Skeletal muscle satellite cell (primary cell): ENCODE data around the gene NFIB.

Source experiments
- H3K27me3 ChIP-seq: 2 replicates; pipeline ENCODE4 v1.7.0; 2013; ENCODE audit warnings: low read length; ENCODE audit not compliant: control insufficient read depth, insufficient read depth
- H3K36me3 ChIP-seq: 2 replicates; pipeline ENCODE4 v1.7.0; 2013; ENCODE audit warnings: mild to moderate bottlenecking, control low read depth, low read length; ENCODE audit not compliant: insufficient read depth
- H3K4me1 ChIP-seq: 2 replicates; pipeline ENCODE4 v1.7.0; 2013; ENCODE audit warnings: low read length; ENCODE audit not compliant: control insufficient read depth, insufficient read depth
- H3K4me2 ChIP-seq: 2 replicates; pipeline ENCODE4 v1.7.0; 2013; ENCODE audit warnings: mild to moderate bottlenecking, low read length
- H3K4me3 ChIP-seq: 2 replicates; pipeline ENCODE4 v1.7.0; 2013; ENCODE audit warnings: low read length
- H3K9ac ChIP-seq: 2 replicates; pipeline ENCODE4 v1.7.0; 2013; ENCODE audit warnings: mild to moderate bottlenecking, low read depth, low read length, moderate library complexity
- H3K9me3 ChIP-seq: replicated peaks from 2 replicates; pipeline ENCODE4 v1.7.0; 2013; ENCODE audit warnings: mild to moderate bottlenecking, control low read depth, low read length

Gene NFIB

GRCh38 chr9:14343261-14344031, 29.5 kb upstream of the NFIB start:
- Histone ChIP-seq H3K4me2 (no peak overlapping the region), H3K27me3 (peaks cover 98% of the 10 kb centered on the region), H3K9ac (no peak overlapping the region), H3K36me3 (no peaks in the 10 kb centered on the region), H3K9me3 (no peaks in the 10 kb centered on the region), H3K4me1 (peaks cover 16% of the 10 kb centered on the region), H3K4me3 (no peak overlapping the region)

DNA sequence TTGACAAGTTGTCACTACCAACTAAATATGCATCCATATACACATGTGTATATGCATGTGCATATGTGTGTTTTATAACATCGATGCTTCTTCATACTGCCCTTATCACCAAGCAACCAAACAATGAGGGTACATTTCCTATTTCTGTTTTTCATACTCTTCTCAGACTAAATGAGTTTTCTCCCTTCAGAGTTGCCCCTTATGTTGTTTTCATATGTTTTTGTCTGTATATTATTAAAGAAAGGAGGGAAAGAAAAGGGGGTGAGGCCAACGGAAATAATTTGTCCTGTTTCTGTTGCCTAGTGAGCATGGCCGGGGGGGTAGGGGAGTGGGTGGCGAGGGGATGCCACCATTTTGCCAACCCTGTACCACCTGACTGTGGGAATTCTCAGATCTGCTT, 28.8 kb upstream of the NFIB start:
- no peaks in the 10 kb centered on the region for H3K9me3 ChIP-seq
- H3K4me3 ChIP-seq, result no peak overlapping the region
- peaks cover 10% of the 10 kb centered on the region for H3K4me1 ChIP-seq
- no peak overlapping the region for H3K9ac ChIP-seq
- H3K27me3 ChIP-seq, result peaks cover 94% of the 10 kb centered on the region
- H3K4me2 ChIP-seq, result no peak overlapping the region
- no peaks in the 10 kb centered on the region for H3K36me3 ChIP-seq

DNA sequence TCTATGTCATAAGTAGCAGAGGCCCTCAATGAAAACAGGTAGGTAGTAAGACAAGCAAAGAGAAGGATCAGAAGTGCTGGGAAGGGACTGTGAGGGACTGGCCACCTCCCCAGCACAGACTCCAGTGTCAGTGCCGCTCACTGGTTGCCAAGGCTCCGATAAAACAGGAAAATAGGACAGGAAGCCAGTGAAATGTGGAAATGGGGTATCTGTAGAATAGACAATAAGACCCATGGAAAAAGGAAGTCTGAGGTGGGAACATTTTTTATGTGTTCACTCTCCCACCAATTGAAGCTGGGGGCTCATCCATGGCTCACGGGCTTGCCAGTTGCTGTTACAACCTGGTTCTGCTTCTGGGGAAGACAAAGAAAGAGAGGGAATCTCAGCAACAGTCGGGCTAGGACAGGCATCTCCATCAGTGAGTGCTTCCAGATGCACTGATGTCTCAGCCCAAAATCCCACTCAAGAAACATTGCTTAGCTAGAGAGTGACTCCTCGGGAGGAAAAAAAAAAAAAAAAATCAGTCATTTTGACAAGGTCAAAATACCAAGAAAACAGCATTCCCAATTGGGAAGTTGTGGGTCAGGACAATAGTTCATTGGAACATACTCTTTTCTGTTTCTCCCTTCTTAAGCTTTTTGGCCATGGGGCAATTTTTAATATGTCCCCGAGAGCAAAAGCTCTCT, 27.6 kb upstream of the NFIB start:
- Histone ChIP-seq H3K4me3 (no peak overlapping the region), H3K9me3 (no peaks in the 10 kb centered on the region), H3K9ac (no peak overlapping the region), H3K27me3 (peaks cover 91% of the 10 kb centered on the region), H3K4me1 (no peaks in the 10 kb centered on the region), H3K4me2 (no peak overlapping the region), H3K36me3 (no peaks in the 10 kb centered on the region)

DNA sequence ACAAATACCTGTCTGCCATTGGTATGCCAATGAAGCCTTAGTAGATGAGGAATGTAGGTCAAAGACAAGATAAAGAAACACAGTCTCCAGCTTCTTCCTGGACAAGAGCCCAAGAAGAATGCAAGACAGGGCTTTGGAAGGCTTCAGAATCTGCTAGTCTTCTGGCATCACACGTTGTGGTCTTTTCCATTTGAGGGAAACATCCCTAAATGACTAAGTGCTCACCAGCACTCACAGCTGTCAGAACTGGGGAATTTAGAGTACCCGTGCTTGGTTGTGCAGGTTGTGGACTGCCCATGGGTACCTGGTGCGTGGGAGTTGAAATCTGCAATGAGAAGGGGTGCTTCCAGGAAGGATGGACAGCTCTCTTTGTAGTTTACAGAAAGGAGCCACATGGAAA, 27.1 kb upstream of the NFIB start:
- no peaks in the 10 kb centered on the region for H3K4me1 ChIP-seq
- H3K36me3 ChIP-seq, result no peaks in the 10 kb centered on the region
- H3K9me3 ChIP-seq, result no peaks in the 10 kb centered on the region
- peaks cover 87% of the 10 kb centered on the region for H3K27me3 ChIP-seq
- no peak overlapping the region for H3K9ac ChIP-seq
- H3K4me2 ChIP-seq, result no peak overlapping the region
- H3K4me3 ChIP-seq, result no peak overlapping the region

DNA sequence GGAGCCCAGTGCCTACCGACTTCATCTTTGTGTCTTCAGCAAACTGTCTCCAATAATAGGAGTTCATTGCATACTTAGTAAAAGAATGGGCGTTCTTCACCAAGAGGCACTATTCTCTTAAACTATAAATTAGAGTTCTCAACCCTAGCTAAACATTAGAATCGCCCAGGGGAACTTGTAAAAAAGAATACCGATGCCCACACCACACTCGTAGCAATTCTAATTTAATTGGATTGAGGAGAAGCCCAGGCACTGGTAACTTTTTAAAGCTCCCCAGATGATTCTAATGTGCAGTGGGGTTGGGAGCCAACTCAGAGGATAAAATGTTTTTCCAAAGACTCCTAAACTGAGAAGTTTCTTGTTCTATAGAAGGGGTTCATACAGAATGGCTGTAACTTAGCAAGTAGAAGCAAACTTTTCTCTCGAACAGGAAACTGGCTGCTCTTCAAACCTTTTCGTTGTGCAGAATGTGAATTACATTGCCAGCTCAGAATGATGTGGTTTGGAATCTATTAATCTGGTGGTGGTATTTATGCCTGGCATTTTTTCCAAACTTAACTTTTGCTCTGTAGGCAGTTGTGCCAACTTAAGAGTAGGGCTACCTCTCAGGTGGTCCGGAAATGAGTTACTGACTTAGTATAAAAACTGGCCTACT, 26.4 kb upstream of the NFIB start:
- Histone ChIP-seq H3K36me3 (no peaks in the 10 kb centered on the region), H3K4me2 (no peak overlapping the region), H3K27me3 (peaks cover 81% of the 10 kb centered on the region), H3K4me1 (no peaks in the 10 kb centered on the region), H3K9ac (no peak overlapping the region), H3K4me3 (no peak overlapping the region), H3K9me3 (no peaks in the 10 kb centered on the region)

DNA sequence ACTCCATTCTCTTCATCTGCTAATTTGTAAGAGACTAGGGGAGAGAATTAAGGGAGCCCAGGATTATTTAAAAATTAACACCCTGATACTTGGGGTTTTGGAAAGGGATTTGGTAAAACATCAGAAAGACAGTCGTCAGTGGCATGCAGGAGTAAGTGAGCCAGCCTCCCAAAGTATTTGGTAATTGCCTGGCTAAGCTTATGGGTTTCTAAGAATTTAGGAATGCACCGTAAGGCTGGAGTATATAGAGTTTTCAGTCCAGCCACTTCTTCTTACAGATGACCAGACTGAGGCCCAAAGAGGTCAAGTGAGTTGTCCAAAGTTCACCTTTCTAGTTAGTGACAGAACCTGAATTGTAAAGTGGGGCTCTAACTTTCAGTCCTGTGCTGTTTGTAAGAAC, 25.8 kb upstream of the NFIB start:
- no peak overlapping the region for H3K9ac ChIP-seq
- H3K27me3 ChIP-seq, result peaks cover 75% of the 10 kb centered on the region
- no peak overlapping the region for H3K4me2 ChIP-seq
- H3K9me3 ChIP-seq, result no peaks in the 10 kb centered on the region
- no peak overlapping the region for H3K4me3 ChIP-seq
- no peaks in the 10 kb centered on the region for H3K4me1 ChIP-seq
- no peaks in the 10 kb centered on the region for H3K36me3 ChIP-seq

- Histone ChIP-seq H3K4me1 (no peaks in the 10 kb centered on the region), H3K36me3 (no peaks in the 10 kb centered on the region), H3K9me3 (no peaks in the 10 kb centered on the region), H3K27me3 (peaks cover 64% of the 10 kb centered on the region), H3K4me3 (no peak overlapping the region), H3K4me2 (no peak overlapping the region), H3K9ac (no peak overlapping the region)
Measured at GRCh38 chr9:14337615-14338014, 23.7 kb upstream of the NFIB start.

- Histone ChIP-seq H3K9me3 (no peaks in the 10 kb centered on the region), H3K4me1 (no peaks in the 10 kb centered on the region), H3K4me3 (no peak overlapping the region), H3K27me3 (peaks cover 54% of the 10 kb centered on the region), H3K4me2 (no peak overlapping the region), H3K36me3 (no peaks in the 10 kb centered on the region), H3K9ac (no peak overlapping the region)
Measured at GRCh38 chr9:14336244-14336643, 22.3 kb upstream of the NFIB start.

GRCh38 chr9:14331120-14331519, 17.2 kb upstream of the NFIB start:
- H3K4me2 ChIP-seq, result no peak overlapping the region
- H3K9ac ChIP-seq, result no peak overlapping the region

GRCh38 chr9:14327036-14327435, 13.1 kb upstream of the NFIB start:
- Histone ChIP-seq H3K4me1 (peaks cover 13% of the 10 kb centered on the region), H3K4me3 (no peak overlapping the region), H3K9me3 (no peaks in the 10 kb centered on the region), H3K36me3 (no peaks in the 10 kb centered on the region), H3K27me3 (peaks cover 11% of the 10 kb centered on the region), H3K4me2 (no peak overlapping the region), H3K9ac (no peak overlapping the region)

More at GRCh38 chr9:14331120-14331519, 17.2 kb upstream of the NFIB start:
- Histone ChIP-seq H3K36me3 (no peaks in the 10 kb centered on the region), H3K27me3 (peaks cover 19% of the 10 kb centered on the region), H3K4me3 (no peak overlapping the region), H3K9me3 (no peaks in the 10 kb centered on the region), H3K4me1 (peaks cover 8% of the 10 kb centered on the region)

GRCh38 chr9:14326264-14326826, 12.4 kb upstream of the NFIB start:
- Histone ChIP-seq H3K4me3 (no peak overlapping the region), H3K4me1 (peaks cover 20% of the 10 kb centered on the region), H3K36me3 (no peaks in the 10 kb centered on the region), H3K4me2 (no peak overlapping the region), H3K9ac (no peak overlapping the region), H3K27me3 (peaks cover 11% of the 10 kb centered on the region), H3K9me3 (no peaks in the 10 kb centered on the region)
